Cardiac fibroblast (primary cell): ENCODE results near the gene ACAP3.

Source experiments
- DNase-seq, 2 donors: peaks; one replicate each; pipeline versions ENCODE4 v3.0.0 to v3.0.0-alpha.2; 2010; ENCODE audit warnings: low read depth in 2 of 2
- H3K4me3 ChIP-seq, 2 donors: replicated peaks in 1 of 2; 1 replicate in 1 of 2; 2 replicates in 1 of 2; pipeline ENCODE4 v1.5.1; 2011; ENCODE audit warnings: low read depth in 2 of 2, low read length in 2 of 2, mild to moderate bottlenecking in 2 of 2, moderate library complexity in 1 of 2
- CTCF ChIP-seq: IDR thresholded peaks from one replicate; pipeline ENCODE4 v1.5.1; 2011; ENCODE audit warnings: low read depth, mild to moderate bottlenecking, low read length, inconsistent platforms

The ACAP3 gene

DNA sequence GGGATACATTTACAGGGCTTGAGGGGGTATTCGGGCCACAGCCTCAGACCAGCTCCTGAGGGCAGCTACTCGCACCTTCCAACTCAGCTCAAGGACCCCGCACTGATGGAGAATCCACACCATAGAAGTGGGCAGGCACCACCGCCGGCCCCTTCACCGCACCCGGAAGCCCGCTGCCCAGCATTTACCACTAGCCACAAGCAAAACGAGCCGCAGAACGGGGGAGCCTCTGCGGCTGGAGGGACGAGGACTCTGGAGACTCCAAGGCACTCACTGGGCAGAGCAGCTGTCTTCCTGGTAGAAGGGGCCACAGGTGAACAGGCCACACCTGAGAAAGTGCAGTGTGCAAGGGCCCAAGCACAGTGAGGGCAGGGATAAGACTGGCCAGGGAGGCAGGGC is 39.4 kb downstream of the ACAP3 start:
- H3K4me3 ChIP-seq: no peak overlapping the region
- no peak for TF ChIP-seq CTCF
- no peak for DNase-seq

- no peak overlapping the region for H3K4me3 ChIP-seq
- TF ChIP-seq CTCF: no peak
- no peak for DNase-seq
Observed at GRCh38 chr1:1267488-1268283, 40.0 kb downstream of the ACAP3 start.

- peak; percentile 63 for TF ChIP-seq CTCF
- H3K4me3 ChIP-seq: no peak overlapping the region
- peak; percentile 79 to 99 for DNase-seq
Observed at GRCh38 chr1:1264868-1265272, 42.9 kb downstream of the ACAP3 start.

- TF ChIP-seq CTCF: no peak
- no peak for DNase-seq
- H3K4me3 ChIP-seq: no peak overlapping the region
Observed at GRCh38 chr1:1264026-1264425, 43.7 kb downstream of the ACAP3 start.

DNA sequence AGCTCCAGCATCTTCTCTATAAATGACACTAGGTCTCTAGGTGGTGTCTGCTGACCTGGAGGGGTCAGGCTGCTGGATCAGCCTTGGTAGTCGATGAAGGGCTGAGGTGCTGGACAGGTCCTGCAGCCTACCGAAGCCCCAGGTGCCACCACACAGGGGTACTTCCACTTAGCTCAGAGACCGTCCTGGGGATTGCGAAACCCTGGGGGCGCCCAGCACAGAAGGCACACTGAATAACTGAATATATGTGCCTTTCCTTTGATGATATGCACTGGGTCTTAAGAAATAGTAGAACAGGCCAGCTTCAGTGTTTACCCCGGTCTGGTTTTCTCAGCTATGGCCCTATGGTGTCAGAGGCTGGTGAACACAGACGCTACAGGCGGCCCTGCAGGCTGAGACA is 45.0 kb downstream of the ACAP3 start:
- TF ChIP-seq CTCF: no peak
- no peak for DNase-seq
- no peak overlapping the region for H3K4me3 ChIP-seq

DNA sequence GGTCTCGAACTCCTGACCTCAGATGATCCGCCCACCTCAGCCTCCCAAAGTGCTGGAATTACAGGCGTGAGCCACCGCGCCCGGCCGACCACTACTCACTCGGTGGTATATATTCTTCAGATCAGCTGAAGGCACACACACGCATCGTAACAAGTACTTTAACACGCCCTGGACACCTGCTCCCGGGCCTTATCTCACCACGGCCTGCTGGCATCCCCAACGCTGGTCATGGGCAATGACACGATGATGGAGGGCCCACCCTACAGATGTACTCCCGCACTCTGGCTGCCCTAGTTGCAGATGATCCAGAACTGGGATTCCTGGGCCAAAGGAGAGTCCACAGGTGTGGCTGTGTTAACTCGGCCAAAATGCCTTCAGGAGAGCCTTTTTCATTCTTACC is 45.7 kb downstream of the ACAP3 start:
- TF ChIP-seq CTCF: no peak
- no peak overlapping the region for H3K4me3 ChIP-seq
- DNase-seq: no peak
